ENCODE results near the gene PLPP4. TPM values are rescaled to one million over a fixed set of nuclear protein-coding genes. Genes with fewer than 3 reads are reported as not detected.

The PLPP4 gene
- total RNA-seq, 1 experiment from 2014 or later, result not detected

- no peaks in the 10 kb centered on the region for H3K79me2 ChIP-seq (ENCODE audit: low read depth)
- no peaks in the 10 kb centered on the region for H3F3A ChIP-seq (ENCODE audit: insufficient read depth, low read depth)
- H3K27ac ChIP-seq, result no peak overlapping the region
- CTCF ChIA-PET, result no interaction called here
- H3K4me2 ChIP-seq, result no peak overlapping the region
- intact Hi-C loops (cut with micrococcal nuclease; ENCODE audit: unreplicated experiment), result loop anchor here (10.0 kb wide), 1 partner anchor 1312 kb away; no protein-coding TSS in a partner anchor
- no peaks in the 10 kb centered on the region for H4K20me1 ChIP-seq (ENCODE audit: insufficient read depth)
- DNase-seq, result no peak
- H3K9me2 ChIP-seq (ENCODE audit: insufficient read depth), result no peaks in the 10 kb centered on the region
- TF ChIP-seq EZH2 (IDR thresholded peaks at IDR 0.05; ENCODE audit: low read depth) (no peak), CTCF (conservative IDR thresholded peaks at IDR 0.05) (no peak)
- no peaks in the 10 kb centered on the region for H3K4me1 ChIP-seq (replicated peaks; ENCODE audit: insufficient read depth)
- H3K9me3 ChIP-seq (ENCODE audit: insufficient read depth, low read depth), result no peaks in the 10 kb centered on the region
- H3K27me3 ChIP-seq (ENCODE audit: insufficient read depth, low read depth), result no peaks in the 10 kb centered on the region
- H2AFZ ChIP-seq, result no peak overlapping the region
- BruUV-seq (replicated peaks), result no TSS peak
- H3K36me3 ChIP-seq (ENCODE audit: low read depth), result no peaks in the 10 kb centered on the region
- POLR2A ChIA-PET (ENCODE audit: unreplicated experiment), result no interaction called here
- no peak overlapping the region for H3K4me3 ChIP-seq
These were observed 34.6 kb upstream of the PLPP4 start for GRCh38 chr10:120422457-120422856.

- Histone ChIP-seq H3K4me1 (replicated peaks; ENCODE audit: insufficient read depth) (no peaks in the 10 kb centered on the region), H4K20me1 (ENCODE audit: insufficient read depth) (no peaks in the 10 kb centered on the region), H3K4me3 (no peak overlapping the region), H3K27me3 (ENCODE audit: insufficient read depth, low read depth) (no peaks in the 10 kb centered on the region), H3K4me2 (no peak overlapping the region), H3K27ac (no peak overlapping the region), H3K79me2 (ENCODE audit: low read depth) (no peaks in the 10 kb centered on the region), H3K9me2 (ENCODE audit: insufficient read depth) (no peaks in the 10 kb centered on the region), H2AFZ (no peak overlapping the region), H3K9me3 (ENCODE audit: insufficient read depth, low read depth) (no peaks in the 10 kb centered on the region), H3F3A (ENCODE audit: insufficient read depth, low read depth) (no peaks in the 10 kb centered on the region), H3K36me3 (ENCODE audit: low read depth) (no peaks in the 10 kb centered on the region)
- DNase-seq, result peak in 1 of 2 experiments; percentile 1
- ChIA-PET CTCF (no interaction called here), POLR2A (ENCODE audit: unreplicated experiment) (no interaction called here)
- TF ChIP-seq EZH2 (IDR thresholded peaks at IDR 0.05; ENCODE audit: low read depth) (no peak), CTCF (conservative IDR thresholded peaks at IDR 0.05) (peak; percentile 66)
- BruUV-seq (replicated peaks), result no TSS peak
- intact Hi-C loops (cut with micrococcal nuclease; ENCODE audit: unreplicated experiment), result loop anchor here (10.0 kb wide), 1 partner anchor 1311 kb away; no protein-coding TSS in a partner anchor
These were observed 33.4 kb upstream of the PLPP4 start for GRCh38 chr10:120423431-120424197.

GRCh38 chr10:120424198-120424464, 32.9 kb upstream of the PLPP4 start:
- no peak for TF ChIP-seq CTCF (conservative IDR thresholded peaks at IDR 0.05)
- TF ChIP-seq EZH2 (IDR thresholded peaks at IDR 0.05; ENCODE audit: low read depth), result no peak
- Histone ChIP-seq H2AFZ (no peak overlapping the region), H3K9me2 (ENCODE audit: insufficient read depth) (no peaks in the 10 kb centered on the region), H3K4me1 (replicated peaks; ENCODE audit: insufficient read depth) (no peaks in the 10 kb centered on the region), H4K20me1 (ENCODE audit: insufficient read depth) (no peaks in the 10 kb centered on the region), H3K27ac (no peak overlapping the region), H3K4me2 (no peak overlapping the region), H3F3A (ENCODE audit: insufficient read depth, low read depth) (no peaks in the 10 kb centered on the region), H3K36me3 (ENCODE audit: low read depth) (no peaks in the 10 kb centered on the region), H3K4me3 (no peak overlapping the region), H3K79me2 (ENCODE audit: low read depth) (no peaks in the 10 kb centered on the region), H3K9me3 (ENCODE audit: insufficient read depth, low read depth) (no peaks in the 10 kb centered on the region), H3K27me3 (ENCODE audit: insufficient read depth, low read depth) (no peaks in the 10 kb centered on the region)
- intact Hi-C loops (cut with micrococcal nuclease; ENCODE audit: unreplicated experiment), result loop anchor here (10.0 kb wide), 1 partner anchor 1311 kb away; no protein-coding TSS in a partner anchor
- no TSS peak for BruUV-seq (replicated peaks)
- POLR2A ChIA-PET (ENCODE audit: unreplicated experiment), result no interaction called here
- DNase-seq, result no peak
- CTCF ChIA-PET, result no interaction called here

All from PC-9 (cell line).